GM18870 (cell line): ENCODE data around the gene METTL1.
"Not testable (repeated sequence)": the region's sequence is repeated elsewhere in the genome, so short reads cannot be mapped to it uniquely, and the experiment has no call there.

ENCODE experiments used
- ATAC-seq: cut with Tn5 transposase; IDR thresholded peaks from one replicate; pipeline ENCODE4 v1.9.1; 2021; ENCODE audit warnings: moderate library complexity; ENCODE audit not compliant: unreplicated experiment

Gene METTL1

GRCh38 chr12:57797933-57798332, 26.0 kb upstream of the METTL1 start:
- ATAC-seq = no peak

- ATAC-seq = no peak
Observed at GRCh38 chr12:57796996-57797395, 25.1 kb upstream of the METTL1 start.

GRCh38 chr12:57795354-57795753, 23.4 kb upstream of the METTL1 start:
- no peak for ATAC-seq

- no peak for ATAC-seq
Observed at GRCh38 chr12:57793920-57794319, 22.0 kb upstream of the METTL1 start.

- no peak for ATAC-seq
Observed at GRCh38 chr12:57783861-57784260, 12.0 kb upstream of the METTL1 start.

- no peak for ATAC-seq
Observed at GRCh38 chr12:57783466-57783801, 11.5 kb upstream of the METTL1 start.

GRCh38 chr12:57782608-57783465, 10.9 kb upstream of the METTL1 start, which contains the start of gene TSFM:
Gene TSFM (plus strand): TSS chr12:57782787. CDS start chr12:57782802, 15 bp downstream.
- ATAC-seq = peak; percentile 63

- ATAC-seq = no peak
Observed at GRCh38 chr12:57782243-57782607, 10.3 kb upstream of the METTL1 start.

- ATAC-seq = no peak
Observed at GRCh38 chr12:57781801-57782200, 9.9 kb upstream of the METTL1 start.

GRCh38 chr12:57781244-57781643, 9.3 kb upstream of the METTL1 start:
- ATAC-seq = no peak

GRCh38 chr12:57780284-57780897, 8.5 kb upstream of the METTL1 start:
- no peak for ATAC-seq

GRCh38 chr12:57779736-57780135, 7.8 kb upstream of the METTL1 start:
- ATAC-seq = no peak

GRCh38 chr12:57777911-57778310, 6.0 kb upstream of the METTL1 start:
- ATAC-seq = no peak

GRCh38 chr12:57777367-57777766, 5.5 kb upstream of the METTL1 start:
- ATAC-seq = no peak

GRCh38 chr12:57776247-57776587, 4.3 kb upstream of the METTL1 start:
- no peak for ATAC-seq

- no peak for ATAC-seq
Observed at GRCh38 chr12:57775563-57776246, 3.8 kb upstream of the METTL1 start.

- ATAC-seq = no peak
Observed at GRCh38 chr12:57775044-57775443, 3.1 kb upstream of the METTL1 start.

GRCh38 chr12:57774634-57775033, 2.7 kb upstream of the METTL1 start:
- not testable (repeated sequence) for ATAC-seq

- ATAC-seq = no peak
Observed at GRCh38 chr12:57772429-57773322, 771 bp upstream of the METTL1 start, which contains the start of gene EEF1AKMT3. Gene EEF1AKMT3 (plus strand): TSS chr12:57772614. CDS start chr12:57772725, 111 bp downstream.

- ATAC-seq = peak; percentile 75
Observed at GRCh38 chr12:57771236-57771872, 551 bp downstream of the METTL1 start.
